ENCODE measurements around the gene ADNP2. TPM values are rescaled to one million over a fixed set of nuclear protein-coding genes. Genes with fewer than 3 reads are reported as not detected.

The ADNP2 gene
- total and polyA plus RNA-seq, 2 of the 13 experiments (the other 11 are each of a cell fraction or from before 2014, with no cell fraction given): 10.8 to 25.5 TPM

DNA sequence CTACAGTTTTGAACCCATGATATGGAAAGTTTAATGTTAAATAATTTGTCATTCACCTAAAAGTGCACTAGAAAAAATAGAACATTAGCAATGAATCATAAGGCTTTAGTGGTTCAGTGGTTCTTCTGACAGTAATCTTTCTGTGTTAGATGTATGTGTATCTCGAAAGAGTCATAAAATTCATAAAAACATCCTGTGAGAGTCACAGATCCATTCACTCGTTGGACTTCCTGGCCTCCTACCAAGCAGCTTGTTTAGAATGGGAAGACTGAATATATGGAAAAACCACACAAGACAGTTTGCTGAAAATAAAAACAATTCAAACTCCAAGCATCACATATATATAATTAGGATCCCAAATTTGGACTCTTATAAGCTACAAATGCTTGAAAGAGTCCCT, 34.8 kb downstream of the ADNP2 start:
- ATAC-seq: no peak
- Histone ChIP-seq H3K4me2 (ENCODE audit: low read depth, low read length) (no peak overlapping the region), H3K27me3 (ENCODE audit: control insufficient read depth in 1 of 2, insufficient read depth in 2 of 2, low read length in 2 of 2) (no peaks in the 10 kb centered on the region), H3K27ac (ENCODE audit: extremely low read length, insufficient read depth, low read length) (no peak overlapping the region), H4K20me1 (ENCODE audit: insufficient read depth, low read length) (peaks cover under 1% of the 10 kb centered on the region; the same call in 1 of the 2 replicates), H3K9ac (ENCODE audit: insufficient read depth, low read depth, low read length) (no peak overlapping the region), H2AFZ (ENCODE audit: low read length) (no peak overlapping the region), H3K4me3 (replicated peaks in 1 of 3; ENCODE audit: insufficient read depth in 1 of 3, low read depth in 2 of 3, low read length in 3 of 3) (no peak overlapping the region), H3K9me3 (ENCODE audit: low read length) (no peaks in the 10 kb centered on the region), H3K36me3 (replicated peaks in 1 of 2; ENCODE audit: control insufficient read depth in 1 of 2, insufficient read depth in 2 of 2, low read length in 2 of 2) (peaks cover 0 to 14% of the 10 kb centered on the region in 2 experiments; a peak in 2 of 5 replicates), H3K4me1 (ENCODE audit: insufficient read depth, low read length) (peaks cover 28% of the 10 kb centered on the region), H3K79me2 (ENCODE audit: insufficient read depth, low read length) (no peaks in the 10 kb centered on the region)
- DNase-seq (ENCODE audit: low spot score): no peak
- intact Hi-C loops (cut with micrococcal nuclease; ENCODE audit: unreplicated experiment): no loop called here
- ChIA-PET POLR2A (no interaction called here), CTCF (ENCODE audit: low intra/inter-chr PET ratio, low total read pairs) (no interaction called here)
- TF ChIP-seq, protein P1, sequence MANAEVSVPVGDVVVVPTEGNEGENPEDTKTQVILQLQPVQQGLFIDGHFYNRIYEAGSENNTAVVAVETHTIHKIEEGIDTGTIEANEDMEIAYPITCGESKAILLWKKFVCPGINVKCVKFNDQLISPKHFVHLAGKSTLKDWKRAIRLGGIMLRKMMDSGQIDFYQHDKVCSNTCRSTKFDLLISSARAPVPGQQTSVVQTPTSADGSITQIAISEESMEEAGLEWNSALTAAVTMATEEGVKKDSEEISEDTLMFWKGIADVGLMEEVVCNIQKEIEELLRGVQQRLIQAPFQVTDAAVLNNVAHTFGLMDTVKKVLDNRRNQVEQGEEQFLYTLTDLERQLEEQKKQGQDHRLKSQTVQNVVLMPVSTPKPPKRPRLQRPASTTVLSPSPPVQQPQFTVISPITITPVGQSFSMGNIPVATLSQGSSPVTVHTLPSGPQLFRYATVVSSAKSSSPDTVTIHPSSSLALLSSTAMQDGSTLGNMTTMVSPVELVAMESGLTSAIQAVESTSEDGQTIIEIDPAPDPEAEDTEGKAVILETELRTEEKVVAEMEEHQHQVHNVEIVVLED (CRISPR knock-in tag; IDR thresholded peaks at IDR 0.05; ENCODE audit: borderline replicate concordance): no peak
- TF ChIP-seq ZNF343 (CRISPR knock-in tag; IDR thresholded peaks at IDR 0.05): no peak
- TF ChIP-seq, protein P2, sequence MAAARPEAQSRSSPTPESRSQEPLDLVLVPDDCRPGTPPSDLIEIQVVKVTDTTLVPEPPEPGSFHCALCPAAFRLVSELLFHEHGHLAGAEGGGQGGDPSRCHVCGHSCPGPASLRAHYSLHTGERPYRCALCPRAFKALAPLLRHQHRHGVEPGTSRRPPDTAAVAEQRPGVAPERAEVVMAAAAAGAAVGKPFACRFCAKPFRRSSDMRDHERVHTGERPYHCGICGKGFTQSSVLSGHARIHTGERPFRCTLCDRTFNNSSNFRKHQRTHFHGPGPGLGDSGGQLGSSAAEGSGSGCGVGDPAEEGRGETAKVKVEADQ (CRISPR knock-in tag; IDR thresholded peaks at IDR 0.05; ENCODE audit: borderline replicate concordance): no peak
- no peak for TF ChIP-seq ZNF552 (CRISPR knock-in tag; IDR thresholded peaks at IDR 0.05; ENCODE audit: borderline replicate concordance)
- TF ChIP-seq ZNF256 (CRISPR knock-in tag; conservative IDR thresholded peaks at IDR 0.05): no peak
- no peak for TF ChIP-seq TOPORS (CRISPR knock-in tag; IDR thresholded peaks at IDR 0.05)
- no peak for TF ChIP-seq ZNF234 (CRISPR knock-in tag; conservative IDR thresholded peaks at IDR 0.05)
- TF ChIP-seq ARNTL (CRISPR knock-in tag; IDR thresholded peaks at IDR 0.05): no peak
- no peak for TF ChIP-seq U2AF1 (optimal IDR thresholded peaks at IDR 0.05; ENCODE audit: low read depth, low read length)
- TF ChIP-seq PCBP1 (IDR thresholded peaks at IDR 0.05; ENCODE audit: borderline replicate concordance, low read depth, low read length): no peak
- TF ChIP-seq ZNF766 (CRISPR knock-in tag; IDR thresholded peaks at IDR 0.05; ENCODE audit: borderline replicate concordance): no peak
- TF ChIP-seq, protein P3, sequence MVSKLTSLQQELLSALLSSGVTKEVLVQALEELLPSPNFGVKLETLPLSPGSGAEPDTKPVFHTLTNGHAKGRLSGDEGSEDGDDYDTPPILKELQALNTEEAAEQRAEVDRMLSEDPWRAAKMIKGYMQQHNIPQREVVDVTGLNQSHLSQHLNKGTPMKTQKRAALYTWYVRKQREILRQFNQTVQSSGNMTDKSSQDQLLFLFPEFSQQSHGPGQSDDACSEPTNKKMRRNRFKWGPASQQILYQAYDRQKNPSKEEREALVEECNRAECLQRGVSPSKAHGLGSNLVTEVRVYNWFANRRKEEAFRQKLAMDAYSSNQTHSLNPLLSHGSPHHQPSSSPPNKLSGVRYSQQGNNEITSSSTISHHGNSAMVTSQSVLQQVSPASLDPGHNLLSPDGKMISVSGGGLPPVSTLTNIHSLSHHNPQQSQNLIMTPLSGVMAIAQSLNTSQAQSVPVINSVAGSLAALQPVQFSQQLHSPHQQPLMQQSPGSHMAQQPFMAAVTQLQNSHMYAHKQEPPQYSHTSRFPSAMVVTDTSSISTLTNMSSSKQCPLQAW (CRISPR knock-in tag; IDR thresholded peaks at IDR 0.05): no peak
- TF ChIP-seq ZNF337 (CRISPR knock-in tag; IDR thresholded peaks at IDR 0.05; ENCODE audit: borderline replicate concordance, low read depth): no peak
- in situ Hi-C loops (cut with HindIII; ENCODE audit: extremely low pct_ligation_motif_present, low pct_unique_long_range_greater_than_20kb): no loop called here
- 95% methylated on average over 2 of the region's 2 CpGs for WGBS (ENCODE audit: low lambda C conversion rate)
- no TSS peak for BruUV-seq (replicated peaks)
- FAIRE-seq: no peak
